B cell (primary cell): ENCODE results near the gene TDRD9. TPM values are rescaled to one million over a fixed set of nuclear protein-coding genes. Genes with fewer than 3 reads are reported as not detected.

Source experiments
- ATAC-seq: fragments of 200-7000 bp; cut with Tn5 transposase; one replicate; pipeline ENCODE4 v1.10.0; 2021; ENCODE audit warnings: low read depth, mild to moderate bottlenecking, moderate number of reproducible peaks, moderate library complexity
- CTCF ChIA-PET: fragments of 350-600 bp; sonication (Branson Sonifier 250); formaldehyde crosslinking; loops from one replicate; lab custom pipeline; 2021; ENCODE audit warnings: antibody characterized with exemption, inconsistent platforms; lab: Charles Lee
- POLR2A ChIA-PET: fragments of 350-600 bp; sonication (Branson Sonifier 250); formaldehyde crosslinking; loops from one replicate; lab custom pipeline; 2021; ENCODE audit warnings: antibody characterized with exemption; lab: Charles Lee
- DNase-seq: peaks from one replicate; pipeline ENCODE4 v3.0.0; 2013
- H2AFZ ChIP-seq: 2 replicates; pipeline ENCODE4 v1.6.1; 2012; ENCODE audit warnings: mild to moderate bottlenecking, low read depth, low read length; ENCODE audit not compliant: insufficient read depth, poor library complexity, severe bottlenecking
- H3K27ac ChIP-seq, 2 donors: 1 replicate in 1 of 2; 2 replicates in 1 of 2; pipeline ENCODE4 v1.5.1; 2012 to 2013; ENCODE audit warnings: low read length in 2 of 2, mild to moderate bottlenecking in 2 of 2, moderate library complexity in 1 of 2
- H3K27me3 ChIP-seq, 4 experiments: fragments of 200-600 bp in 1 of 4; sonication (generic) in 1 of 4; replicated peaks in 1 of 4; 1 replicate in 2 of 4; 2 replicates in 2 of 4; pipeline versions ENCODE4 v1.6.1 to v1.7.0; 2013 to 2016; ENCODE audit warnings: low read length in 3 of 4, mild to moderate bottlenecking in 2 of 4, mixed read lengths in 1 of 4, moderate library complexity in 1 of 4; ENCODE audit not compliant: insufficient read depth in 4 of 4, control insufficient read depth in 3 of 4; ENCODE audit errors: control extremely low read depth in 1 of 4
- H3K36me3 ChIP-seq, 2 experiments: replicated peaks in 1 of 2; 1 replicate in 1 of 2; 2 replicates in 1 of 2; pipeline versions ENCODE4 v1.6.1 to v1.7.1; 2013; ENCODE audit warnings: low read length in 1 of 2; ENCODE audit not compliant: insufficient read depth in 2 of 2, control insufficient read depth in 1 of 2; ENCODE audit errors: control extremely low read depth in 1 of 2, extremely low read depth in 1 of 2
- H3K4me1 ChIP-seq, 2 donors: fragments of 200-600 bp in 1 of 2; sonication (generic) in 1 of 2; 1 replicate in 1 of 2; 2 replicates in 1 of 2; pipeline versions ENCODE4 v1.5.1 to v1.6.1; 2013 to 2017; ENCODE audit warnings: low read length in 2 of 2; ENCODE audit not compliant: control insufficient read depth in 2 of 2, insufficient read depth in 2 of 2
- H3K4me2 ChIP-seq: replicated peaks from 2 replicates; pipeline ENCODE3; 2012; ENCODE audit warnings: mild to moderate bottlenecking, low read depth, low read length; ENCODE audit not compliant: poor library complexity, severe bottlenecking
- H3K4me3 ChIP-seq, 5 experiments: fragments of 200-600 bp in 1 of 5; sonication (generic) in 1 of 5; 1 replicate in 3 of 5; 2 replicates in 2 of 5; pipeline versions ENCODE4 v1.5.1 to v1.7.0; 2011 to 2016; ENCODE audit warnings: low read length in 4 of 5, mild to moderate bottlenecking in 4 of 5, low read depth in 2 of 5, control low read depth in 1 of 5, moderate library complexity in 1 of 5; ENCODE audit not compliant: insufficient read depth in 1 of 5; ENCODE audit errors: control extremely low read depth in 1 of 5, extremely low read depth in 1 of 5
- H3K79me2 ChIP-seq: fragments of 200-600 bp; sonication (generic); one replicate; pipeline ENCODE4 v1.6.0; 2016; ENCODE audit warnings: low read length; ENCODE audit not compliant: control insufficient read depth, insufficient read depth
- H3K9ac ChIP-seq: fragments of 200-600 bp; sonication (generic); 2 replicates; pipeline ENCODE4 v1.6.1; 2017; ENCODE audit warnings: mild to moderate bottlenecking, low read length, moderate library complexity
- H3K9me3 ChIP-seq, 3 donors: one replicate each; pipeline versions ENCODE4 v1.6.1 to v1.7.1; 2013; ENCODE audit warnings: low read length in 2 of 3; ENCODE audit not compliant: control insufficient read depth in 2 of 3, insufficient read depth in 1 of 3; ENCODE audit errors: control extremely low read depth in 1 of 3
- H4K20me1 ChIP-seq: 2 replicates; pipeline ENCODE4 v1.6.0; 2012; ENCODE audit warnings: mild to moderate bottlenecking, low read length; ENCODE audit not compliant: insufficient read depth, control insufficient read depth, poor library complexity, severe bottlenecking
- H3K27ac Mint-ChIP-seq: one replicate; pipeline ENCODE4 v1.8.0; 2021; ENCODE audit warnings: mixed read lengths
- H3K27me3 Mint-ChIP-seq: one replicate; pipeline ENCODE4 v1.8.0; 2021; ENCODE audit warnings: mixed read lengths
- H3K4me1 Mint-ChIP-seq: one replicate; pipeline ENCODE4 v1.8.0; 2021; ENCODE audit warnings: mixed read lengths
- H3K4me3 Mint-ChIP-seq: one replicate; pipeline ENCODE4 v1.8.0; 2021; ENCODE audit warnings: mixed read lengths
- H3K9me3 Mint-ChIP-seq: one replicate; pipeline ENCODE4 v1.8.0; 2022; ENCODE audit warnings: mixed read lengths; ENCODE audit not compliant: insufficient read depth
- CTCF ChIP-seq: fragments of 200-600 bp; IDR thresholded peaks from one replicate; pipeline ENCODE4 v1.8.0; 2022; ENCODE audit warnings: antibody characterized with exemption, mild to moderate bottlenecking
- EZH2 ChIP-seq: IDR thresholded peaks from 2 replicates; pipeline ENCODE4 v1.6.1; 2012; ENCODE audit warnings: borderline replicate concordance, low read depth, mild to moderate bottlenecking, moderate library complexity, low read length; ENCODE audit not compliant: insufficient read depth, poor library complexity, severe bottlenecking
- WGBS: methylation state at CpG from one replicate; pipeline ENCODE4 v1.1.5; 2013; ENCODE audit warnings: missing lambda C conversion rate; ENCODE audit not compliant: insufficient coverage; 5-methylcytosine and 5-hydroxymethylcytosine counted together
- intact Hi-C: fragments of 100-400 bp; cut with micrococcal nuclease; formaldehyde crosslinking; loops from one replicate; pipeline ENCODE4 v1.10.0; 2022
- polyA plus RNA-seq: library from polyadenylated mRNA; depleted of rRNA; stranded (reverse); fragments of >200 nt; gene quantifications from 2 replicates; pipeline ENCODE4 v1.2.3, GENCODE V29; 2012
- total RNA-seq, 2 donors: library from RNA; stranded (reverse); fragments of 120-200 nt in 1 of 2; gene quantifications; 1 replicate in 1 of 2; 2 replicates in 1 of 2; pipeline versions ENCODE4 v1.2.3 to v1.2.4, GENCODE V29; 2013 to 2022

Gene TDRD9
- total and polyA plus RNA-seq, 2 donors (not counting 1 experiment from before 2014, with no cell fraction given), result 1.1 to 2.4 TPM

DNA sequence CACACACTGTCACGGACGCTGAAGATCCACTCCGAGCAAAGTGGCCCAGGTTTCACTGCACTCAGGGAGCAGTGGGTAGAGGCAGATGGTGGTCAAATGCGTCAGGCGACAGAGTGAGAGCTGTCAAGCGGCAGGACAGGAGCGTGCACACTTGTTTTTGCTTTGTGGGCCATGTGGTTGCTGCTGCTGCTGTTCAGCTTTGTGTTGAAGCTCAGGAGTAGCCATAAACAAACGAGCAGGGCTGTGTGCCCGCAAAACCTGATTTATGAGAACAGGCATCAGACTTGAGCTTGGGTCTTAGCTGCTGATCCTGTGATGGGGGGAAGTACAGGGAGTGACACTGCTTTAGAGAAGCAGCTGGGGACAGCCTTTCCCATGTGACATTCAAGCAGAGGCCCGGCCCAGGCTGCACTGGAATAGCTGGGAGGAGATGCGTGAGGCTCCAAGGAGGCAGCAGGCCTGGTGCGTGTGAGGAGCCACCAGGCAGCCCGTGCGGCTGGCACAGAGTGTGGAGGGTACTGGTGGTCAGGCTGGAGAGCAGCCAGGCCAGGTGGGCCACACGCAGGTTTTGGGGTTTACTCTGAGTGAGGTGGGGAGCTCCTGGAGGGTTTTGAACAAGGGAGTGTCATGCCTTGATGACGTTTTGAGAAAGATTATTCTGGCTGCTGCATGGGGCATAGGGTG, 126.1 kb downstream of the TDRD9 start:
- TF ChIP-seq EZH2, result no peak
- no peak for TF ChIP-seq CTCF
- no peaks in the 10 kb centered on the region for H3K9me3 Mint-ChIP-seq
- no peak overlapping the region for H3K4me3 Mint-ChIP-seq
- ChIA-PET CTCF (no interaction called here), POLR2A (no interaction called here)
- H3K79me2 ChIP-seq, result no peaks in the 10 kb centered on the region
- no peak overlapping the region for H3K27ac ChIP-seq
- no peak overlapping the region for H3K9ac ChIP-seq
- ATAC-seq (no peak), DNase-seq (no peak)
- no peaks in the 10 kb centered on the region for H3K36me3 ChIP-seq
- H3K27me3 Mint-ChIP-seq, result peaks cover 30% of the 10 kb centered on the region
- H3K4me2 ChIP-seq, result no peak overlapping the region
- no peaks in the 10 kb centered on the region for H3K4me1 ChIP-seq
- intact Hi-C loops, result no loop called here
- H3K4me1 Mint-ChIP-seq, result no peaks in the 10 kb centered on the region
- no peaks in the 10 kb centered on the region for H4K20me1 ChIP-seq
- peaks cover 0 to 5% (median 0%) of the 10 kb centered on the region in 3 donors for H3K9me3 ChIP-seq
- no peak overlapping the region for H3K27ac Mint-ChIP-seq
- H3K27me3 ChIP-seq, result peaks cover 0 to 8% (median 1%) of the 10 kb centered on the region in 4 experiments
- WGBS, result 86% methylated on average over 16 of the region's 16 CpGs
- H2AFZ ChIP-seq, result no peak overlapping the region
- H3K4me3 ChIP-seq, result no peak overlapping the region

DNA sequence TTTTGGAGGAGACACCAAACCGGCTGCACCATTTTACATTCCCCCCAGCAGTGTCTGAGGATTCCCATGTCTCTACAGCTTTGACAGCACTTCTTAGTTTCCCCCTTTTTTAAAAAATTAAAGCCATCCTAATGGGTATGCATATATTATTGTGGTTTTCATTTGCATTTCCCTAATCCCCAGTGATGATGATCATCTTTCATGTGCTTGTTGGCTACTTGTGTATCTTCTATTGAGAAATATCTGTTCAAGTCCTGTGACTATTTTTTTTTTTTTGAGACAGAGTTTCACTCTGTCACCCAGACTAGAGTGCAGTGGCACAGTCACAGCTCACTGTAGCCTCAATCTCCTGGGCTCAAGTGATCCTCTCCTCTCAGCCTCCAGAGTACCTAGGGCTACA, 134.0 kb downstream of the TDRD9 start:
- DNase-seq (no peak), ATAC-seq (no peak)
- Mint-ChIP-seq H3K4me3 (no peak overlapping the region), H3K9me3 (peaks cover 6% of the 10 kb centered on the region), H3K27me3 (peaks cover 33% of the 10 kb centered on the region), H3K4me1 (no peaks in the 10 kb centered on the region), H3K27ac (no peak overlapping the region)
- H3K36me3 ChIP-seq, result no peaks in the 10 kb centered on the region
- no peak overlapping the region for H3K9ac ChIP-seq
- 100% methylated on average over 1 of the region's 1 CpG for WGBS
- no peak overlapping the region for H3K27ac ChIP-seq
- no peak overlapping the region for H2AFZ ChIP-seq
- H3K27me3 ChIP-seq, result peaks cover 0 to 17% (median 4%) of the 10 kb centered on the region in 4 experiments
- TF ChIP-seq CTCF (no peak), EZH2 (no peak)
- no peaks in the 10 kb centered on the region for H4K20me1 ChIP-seq
- H3K4me3 ChIP-seq, result no peak overlapping the region
- H3K4me2 ChIP-seq, result no peak overlapping the region
- intact Hi-C loops, result no loop called here
- CTCF ChIA-PET, result no interaction called here
- H3K79me2 ChIP-seq, result no peaks in the 10 kb centered on the region
- H3K4me1 ChIP-seq, result no peaks in the 10 kb centered on the region
- peaks cover 0 to 11% (median 10%) of the 10 kb centered on the region in 3 donors for H3K9me3 ChIP-seq
- POLR2A ChIA-PET, result no interaction called here
